Measurements from ENCODE around the gene CDH7. TPM values are rescaled to one million over a fixed set of nuclear protein-coding genes. Genes with fewer than 3 reads are reported as not detected.
A peak's percentile ranks its signal among the peaks of the same experiment; 100 is the strongest.

The CDH7 gene
- total RNA-seq, result 33.5 TPM

- intact Hi-C loops (cut with DNase I), result no loop called here
- ATAC-seq (peak; percentile 67), DNase-seq (ENCODE audit: low spot score) (peak; percentile 62)
Observed at GRCh38 chr18:65750389-65751154, at the start of gene CDH7. CDH7 (plus strand) TSS chr18:65751012; CDS start chr18:65762843, 11,831 bp downstream.

- DNase-seq (ENCODE audit: low spot score) (no peak), ATAC-seq (no peak)
- intact Hi-C loops (cut with DNase I), result no loop called here
Observed at GRCh38 chr18:65704046-65704445, 46.8 kb upstream of the CDH7 start.

- intact Hi-C loops (cut with DNase I), result no loop called here
- DNase-seq (ENCODE audit: low spot score) (no peak), ATAC-seq (no peak)
Observed at GRCh38 chr18:65706646-65707045, 44.2 kb upstream of the CDH7 start.

GRCh38 chr18:65711493-65711892 lies 39.3 kb upstream of the CDH7 start:
- no peak for DNase-seq (ENCODE audit: low spot score)
- no peak for ATAC-seq
- intact Hi-C loops (cut with DNase I), result no loop called here

GRCh38 chr18:65721619-65722018 lies 29.2 kb upstream of the CDH7 start:
- intact Hi-C loops (cut with DNase I), result no loop called here
- ATAC-seq, result no peak
- DNase-seq (ENCODE audit: low spot score), result no peak

GRCh38 chr18:65725251-65726050 lies 25.4 kb upstream of the CDH7 start:
- DNase-seq (ENCODE audit: low spot score), result no peak
- ATAC-seq, result no peak
- intact Hi-C loops (cut with DNase I), result no loop called here

- intact Hi-C loops (cut with DNase I), result no loop called here
Observed at GRCh38 chr18:65735155-65735554, 15.7 kb upstream of the CDH7 start.

GRCh38 chr18:65737471-65737955 lies 13.3 kb upstream of the CDH7 start:
- intact Hi-C loops (cut with DNase I), result no loop called here
- DNase-seq (ENCODE audit: low spot score) (no peak), ATAC-seq (no peak)

More at GRCh38 chr18:65735155-65735554, 15.7 kb upstream of the CDH7 start:
- ATAC-seq, result no peak
- DNase-seq (ENCODE audit: low spot score), result no peak

GRCh38 chr18:65746936-65747335 lies 3.9 kb upstream of the CDH7 start:
- DNase-seq (ENCODE audit: low spot score) (no peak), ATAC-seq (no peak)
- intact Hi-C loops (cut with DNase I), result no loop called here

- ATAC-seq (no peak), DNase-seq (ENCODE audit: low spot score) (no peak)
- intact Hi-C loops (cut with DNase I), result no loop called here
Observed at GRCh38 chr18:65748321-65748720, 2.5 kb upstream of the CDH7 start.

GRCh38 chr18:65749841-65750240 lies 971 bp upstream of the CDH7 start:
- DNase-seq (ENCODE audit: low spot score), result no peak
- intact Hi-C loops (cut with DNase I), result no loop called here
- no peak for ATAC-seq

- intact Hi-C loops (cut with DNase I), result no loop called here
- DNase-seq (ENCODE audit: low spot score), result no peak
- ATAC-seq, result peak; percentile 29
Observed at GRCh38 chr18:65751155-65752085, 608 bp downstream of the CDH7 start.

GRCh38 chr18:65752625-65753325 lies 2.0 kb downstream of the CDH7 start:
- ATAC-seq, result no peak
- intact Hi-C loops (cut with DNase I), result no loop called here

GRCh38 chr18:65753520-65753919 lies 2.7 kb downstream of the CDH7 start:
- intact Hi-C loops (cut with DNase I), result no loop called here
- DNase-seq (ENCODE audit: low spot score) (no peak), ATAC-seq (no peak)

More at GRCh38 chr18:65752625-65753325, 2.0 kb downstream of the CDH7 start:
- DNase-seq (ENCODE audit: low spot score), result no peak

GRCh38 chr18:65754121-65754520 lies 3.3 kb downstream of the CDH7 start:
- no peak for DNase-seq (ENCODE audit: low spot score)
- intact Hi-C loops (cut with DNase I), result no loop called here
- ATAC-seq, result no peak

- ATAC-seq (no peak), DNase-seq (ENCODE audit: low spot score) (no peak)
- intact Hi-C loops (cut with DNase I), result no loop called here
Observed at GRCh38 chr18:65755616-65756015, 4.8 kb downstream of the CDH7 start.

GRCh38 chr18:65760457-65760856 lies 9.6 kb downstream of the CDH7 start:
- ATAC-seq, result no peak
- no peak for DNase-seq (ENCODE audit: low spot score)
- intact Hi-C loops (cut with DNase I), result no loop called here

GRCh38 chr18:65761636-65762295 lies 11.0 kb downstream of the CDH7 start:
- intact Hi-C loops (cut with DNase I), result no loop called here
- no peak for ATAC-seq
- no peak for DNase-seq (ENCODE audit: low spot score)
